ENCODE measurements around the gene DDX39B. TPM values are rescaled to one million over a fixed set of nuclear protein-coding genes. Genes with fewer than 3 reads are reported as not detected.

DDX39B gene
- total and polyA plus RNA-seq, 9 of the 15 experiments (the other 6 are each of a cell fraction or from before 2014, with no cell fraction given): 479 to 869 (median 592) TPM

DNA sequence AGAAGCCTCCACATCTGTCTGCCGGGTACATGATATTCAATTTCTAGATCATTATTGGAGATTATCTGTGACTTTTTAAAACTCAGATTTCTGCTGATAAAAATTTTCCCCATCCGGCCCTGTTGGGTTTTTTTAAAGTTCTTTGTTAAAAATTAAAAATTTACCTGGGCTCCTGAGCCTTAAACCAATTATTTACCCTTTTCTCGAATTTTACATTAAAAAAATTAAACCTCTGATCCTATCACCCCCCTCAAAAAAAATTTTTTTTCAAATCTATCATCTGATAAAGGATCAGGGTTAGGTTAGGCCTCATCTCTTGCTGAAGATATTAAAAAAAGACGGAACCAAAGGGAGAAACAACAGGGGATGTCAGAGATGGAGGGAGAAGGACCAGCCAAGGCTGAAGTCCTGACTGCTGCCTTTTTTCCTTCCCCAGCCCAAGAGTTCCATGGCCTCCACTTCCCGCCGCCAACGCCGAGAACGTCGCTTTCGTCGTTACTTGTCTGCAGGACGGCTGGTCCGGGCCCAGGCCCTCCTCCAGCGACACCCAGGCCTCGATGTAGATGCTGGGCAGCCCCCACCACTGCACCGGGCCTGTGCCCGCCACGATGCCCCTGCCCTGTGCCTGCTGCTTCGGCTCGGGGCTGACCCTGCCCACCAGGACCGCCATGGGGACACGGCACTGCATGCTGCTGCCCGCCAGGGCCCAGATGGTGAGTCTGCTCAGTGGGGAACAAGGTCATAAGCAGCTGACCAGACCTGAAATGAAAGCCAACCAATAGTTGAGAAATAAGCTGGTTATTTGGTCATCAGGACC lies 6.1 kb upstream of the DDX39B start (continued):
- TF ChIP-seq DMBX1 (CRISPR knock-in tag; IDR thresholded peaks at IDR 0.05; ENCODE audit: borderline replicate concordance) (peak; percentile 33; the same call in 1 of the 2 replicates), ZKSCAN1 (IDR thresholded peaks at IDR 0.05; ENCODE audit: low read depth, low read length) (no peak), PTBP1 (IDR thresholded peaks at IDR 0.05; ENCODE audit: low read depth, low read length) (no peak), ZNF766 (CRISPR knock-in tag; conservative IDR thresholded peaks at IDR 0.05) (peak; percentile 13; the same call in 1 of the 2 replicates), NCOR1 (IDR thresholded peaks at IDR 0.05) (no peak), ZNF79 (CRISPR knock-in tag; IDR thresholded peaks at IDR 0.05; ENCODE audit: low read depth) (no peak), NRF1 (conservative IDR thresholded peaks at IDR 0.05 in 1 of 2, IDR thresholded peaks at IDR 0.05 in 1 of 2) (peak; percentile 30 to 35), MCM2 (IDR thresholded peaks at IDR 0.05; ENCODE audit: low read depth) (no peak), CHD2 (IDR thresholded peaks at IDR 0.05; ENCODE audit: low read depth, low read length) (no peak), ZNF184 (CRISPR knock-in tag; IDR thresholded peaks at IDR 0.05) (no peak), MCM7 (IDR thresholded peaks at IDR 0.05) (no peak), ZNF253 (CRISPR knock-in tag; conservative IDR thresholded peaks at IDR 0.05) (no peak), ZNF77 (CRISPR knock-in tag; IDR thresholded peaks at IDR 0.05) (no peak), FOXA3 (CRISPR knock-in tag; conservative IDR thresholded peaks at IDR 0.05 in 1 of 2, IDR thresholded peaks at IDR 0.05 in 1 of 2) (peak in 1 of 2 experiments; percentile 56; a peak in 1 of 4 replicates), YY1 (IDR thresholded peaks at IDR 0.05; ENCODE audit: borderline replicate concordance in 1 of 3, control insufficient read depth in 1 of 3, extremely low read depth in 1 of 3, insufficient read depth in 3 of 3, insufficient read length in 1 of 3, insufficient replicate concordance in 2 of 3, low read depth in 1 of 3, low read length in 2 of 3) (peak in 2 of 3 experiments; percentile 13 to 77)
- TF ChIP-seq, protein P1, sequence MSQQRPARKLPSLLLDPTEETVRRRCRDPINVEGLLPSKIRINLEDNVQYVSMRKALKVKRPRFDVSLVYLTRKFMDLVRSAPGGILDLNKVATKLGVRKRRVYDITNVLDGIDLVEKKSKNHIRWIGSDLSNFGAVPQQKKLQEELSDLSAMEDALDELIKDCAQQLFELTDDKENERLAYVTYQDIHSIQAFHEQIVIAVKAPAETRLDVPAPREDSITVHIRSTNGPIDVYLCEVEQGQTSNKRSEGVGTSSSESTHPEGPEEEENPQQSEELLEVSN (IDR thresholded peaks at IDR 0.05; ENCODE audit: borderline replicate concordance in 1 of 2, extremely low read depth in 1 of 2, insufficient read depth in 1 of 2, insufficient read length in 1 of 2, low read depth in 1 of 2, low read length in 1 of 2, poor library complexity in 1 of 2, severe bottlenecking in 1 of 2): peak; percentile 32 to 48
- TF ChIP-seq, protein P2, sequence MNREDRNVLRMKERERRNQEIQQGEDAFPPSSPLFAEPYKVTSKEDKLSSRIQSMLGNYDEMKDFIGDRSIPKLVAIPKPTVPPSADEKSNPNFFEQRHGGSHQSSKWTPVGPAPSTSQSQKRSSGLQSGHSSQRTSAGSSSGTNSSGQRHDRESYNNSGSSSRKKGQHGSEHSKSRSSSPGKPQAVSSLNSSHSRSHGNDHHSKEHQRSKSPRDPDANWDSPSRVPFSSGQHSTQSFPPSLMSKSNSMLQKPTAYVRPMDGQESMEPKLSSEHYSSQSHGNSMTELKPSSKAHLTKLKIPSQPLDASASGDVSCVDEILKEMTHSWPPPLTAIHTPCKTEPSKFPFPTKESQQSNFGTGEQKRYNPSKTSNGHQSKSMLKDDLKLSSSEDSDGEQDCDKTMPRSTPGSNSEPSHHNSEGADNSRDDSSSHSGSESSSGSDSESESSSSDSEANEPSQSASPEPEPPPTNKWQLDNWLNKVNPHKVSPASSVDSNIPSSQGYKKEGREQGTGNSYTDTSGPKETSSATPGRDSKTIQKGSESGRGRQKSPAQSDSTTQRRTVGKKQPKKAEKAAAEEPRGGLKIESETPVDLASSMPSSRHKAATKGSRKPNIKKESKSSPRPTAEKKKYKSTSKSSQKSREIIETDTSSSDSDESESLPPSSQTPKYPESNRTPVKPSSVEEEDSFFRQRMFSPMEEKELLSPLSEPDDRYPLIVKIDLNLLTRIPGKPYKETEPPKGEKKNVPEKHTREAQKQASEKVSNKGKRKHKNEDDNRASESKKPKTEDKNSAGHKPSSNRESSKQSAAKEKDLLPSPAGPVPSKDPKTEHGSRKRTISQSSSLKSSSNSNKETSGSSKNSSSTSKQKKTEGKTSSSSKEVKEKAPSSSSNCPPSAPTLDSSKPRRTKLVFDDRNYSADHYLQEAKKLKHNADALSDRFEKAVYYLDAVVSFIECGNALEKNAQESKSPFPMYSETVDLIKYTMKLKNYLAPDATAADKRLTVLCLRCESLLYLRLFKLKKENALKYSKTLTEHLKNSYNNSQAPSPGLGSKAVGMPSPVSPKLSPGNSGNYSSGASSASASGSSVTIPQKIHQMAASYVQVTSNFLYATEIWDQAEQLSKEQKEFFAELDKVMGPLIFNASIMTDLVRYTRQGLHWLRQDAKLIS (CRISPR knock-in tag; IDR thresholded peaks at IDR 0.05): no peak
- TF ChIP-seq, protein P3, sequence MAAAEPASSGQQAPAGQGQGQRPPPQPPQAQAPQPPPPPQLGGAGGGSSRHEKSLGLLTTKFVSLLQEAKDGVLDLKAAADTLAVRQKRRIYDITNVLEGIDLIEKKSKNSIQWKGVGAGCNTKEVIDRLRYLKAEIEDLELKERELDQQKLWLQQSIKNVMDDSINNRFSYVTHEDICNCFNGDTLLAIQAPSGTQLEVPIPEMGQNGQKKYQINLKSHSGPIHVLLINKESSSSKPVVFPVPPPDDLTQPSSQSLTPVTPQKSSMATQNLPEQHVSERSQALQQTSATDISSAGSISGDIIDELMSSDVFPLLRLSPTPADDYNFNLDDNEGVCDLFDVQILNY (CRISPR knock-in tag; IDR thresholded peaks at IDR 0.05): peak; percentile 45; the same call in 1 of the 2 replicates
- TF ChIP-seq, protein P4, sequence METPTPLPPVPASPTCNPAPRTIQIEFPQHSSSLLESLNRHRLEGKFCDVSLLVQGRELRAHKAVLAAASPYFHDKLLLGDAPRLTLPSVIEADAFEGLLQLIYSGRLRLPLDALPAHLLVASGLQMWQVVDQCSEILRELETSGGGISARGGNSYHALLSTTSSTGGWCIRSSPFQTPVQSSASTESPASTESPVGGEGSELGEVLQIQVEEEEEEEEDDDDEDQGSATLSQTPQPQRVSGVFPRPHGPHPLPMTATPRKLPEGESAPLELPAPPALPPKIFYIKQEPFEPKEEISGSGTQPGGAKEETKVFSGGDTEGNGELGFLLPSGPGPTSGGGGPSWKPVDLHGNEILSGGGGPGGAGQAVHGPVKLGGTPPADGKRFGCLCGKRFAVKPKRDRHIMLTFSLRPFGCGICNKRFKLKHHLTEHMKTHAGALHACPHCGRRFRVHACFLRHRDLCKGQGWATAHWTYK (CRISPR knock-in tag; IDR thresholded peaks at IDR 0.05): 0 out of 2 replicates have a peak, but pooled peaks have one; percentile 71
